Fibroblast of skin of left quadriceps (primary cell): Measurements from ENCODE around the gene PIP5KL1.
A peak's percentile ranks its signal among the peaks of the same experiment; 100 is the strongest.

Experiments
- DNase-seq, 2 experiments: peaks; one replicate each; pipeline ENCODE4 v3.0.0-alpha.2; 2013; ENCODE audit warnings: low read depth in 2 of 2

The PIP5KL1 gene

DNA sequence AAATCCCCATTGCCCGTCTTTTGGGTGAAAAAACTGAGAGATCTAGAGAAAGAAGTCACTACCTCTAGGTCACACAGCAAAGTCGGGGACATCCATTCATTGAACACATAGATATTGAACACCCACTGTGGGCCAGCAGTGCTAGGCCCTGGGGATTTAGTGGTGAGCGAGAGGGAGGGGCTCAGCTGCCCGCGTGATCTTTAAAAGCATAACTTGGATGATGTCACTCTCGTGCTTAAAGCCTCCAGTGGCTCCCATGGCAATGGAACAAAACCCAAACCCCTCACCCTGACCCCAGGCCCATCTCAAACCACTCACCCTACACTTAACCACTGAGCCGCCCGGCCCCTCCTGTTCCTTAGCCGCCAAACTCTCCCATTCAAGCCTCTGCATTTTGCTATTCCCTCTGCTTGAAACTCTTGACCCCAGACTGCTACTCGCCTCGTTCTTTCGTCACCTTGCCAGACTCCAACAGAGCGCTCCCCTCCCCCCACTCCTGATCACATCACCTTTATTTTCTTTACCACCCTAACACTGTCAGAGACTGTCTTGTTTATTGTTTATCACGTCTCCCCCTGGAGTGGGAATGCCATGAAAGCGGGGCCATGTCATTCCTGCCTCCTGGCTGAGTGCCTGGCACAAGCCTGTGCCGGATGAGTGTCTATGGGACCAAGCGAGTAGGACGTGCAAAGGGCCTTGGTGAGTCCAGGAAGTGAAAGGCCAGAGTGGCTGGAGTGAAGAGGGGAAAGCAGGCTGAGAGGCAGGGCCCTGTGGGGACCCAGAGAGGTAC lies 710 bp upstream of the PIP5KL1 start:
- no peak for DNase-seq

DNA sequence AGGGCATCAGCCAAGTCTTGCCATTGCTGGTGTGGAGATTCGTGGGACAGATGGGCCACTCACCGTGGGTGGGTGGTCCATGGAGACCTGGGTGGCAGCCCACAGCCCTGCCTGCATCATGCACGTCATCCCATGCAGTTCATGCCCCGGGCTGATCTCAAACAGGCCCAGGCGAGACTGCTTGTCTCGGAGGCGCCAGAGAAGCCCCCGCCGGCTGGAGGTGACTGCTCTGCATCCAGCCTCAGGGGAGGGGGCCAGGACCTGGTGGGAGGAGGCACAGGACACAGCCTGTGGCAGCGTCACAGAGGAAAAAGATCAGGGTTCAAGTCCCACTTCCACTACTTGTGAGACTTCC lies 975 bp downstream of the PIP5KL1 start:
- no peak for DNase-seq

DNA sequence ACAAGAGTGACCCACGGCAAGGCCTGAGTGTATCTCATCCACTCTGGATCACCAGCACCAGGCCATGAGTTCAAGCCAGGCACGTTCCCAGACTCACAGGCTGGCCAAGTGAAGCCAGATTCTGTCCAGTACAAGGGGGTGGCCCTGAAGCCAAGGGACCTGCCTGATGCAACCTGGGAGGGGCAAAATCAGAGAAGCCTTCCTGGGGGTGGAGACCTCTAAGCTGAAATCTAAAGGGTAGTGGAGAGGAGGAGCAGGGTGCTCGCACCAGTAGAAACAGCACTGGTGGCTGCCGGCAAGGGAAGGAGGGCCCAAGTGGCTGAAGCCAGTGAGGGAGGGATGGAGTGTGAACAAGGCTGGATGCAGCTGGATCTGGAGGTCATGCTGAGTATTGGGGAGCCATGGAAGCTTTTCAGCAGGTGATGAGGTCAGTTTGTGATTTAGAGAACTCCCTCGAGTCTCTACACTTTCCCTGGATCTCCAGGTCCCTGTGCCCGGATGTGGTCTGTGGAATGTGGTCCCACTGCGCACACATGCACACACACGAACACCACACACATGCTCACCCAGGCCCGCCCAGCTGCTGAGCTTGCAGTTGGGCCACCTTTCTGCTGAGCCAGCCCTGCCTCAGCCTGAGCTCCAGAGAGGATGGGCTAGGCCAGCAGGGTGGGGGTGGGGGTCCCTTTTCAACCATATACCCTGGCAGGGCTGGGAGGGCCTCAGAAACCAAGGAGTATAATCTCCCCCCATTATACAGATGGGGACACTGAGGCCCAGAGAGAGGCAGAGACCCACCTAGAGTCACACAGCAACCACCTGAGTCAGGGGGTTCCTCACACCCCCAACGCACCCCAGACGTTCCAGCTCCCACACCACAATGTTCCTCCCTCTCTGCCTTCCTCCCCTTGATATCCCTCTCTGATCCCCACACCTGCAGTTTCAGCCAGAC lies 1.6 kb downstream of the PIP5KL1 start:
- no peak for DNase-seq

DNA sequence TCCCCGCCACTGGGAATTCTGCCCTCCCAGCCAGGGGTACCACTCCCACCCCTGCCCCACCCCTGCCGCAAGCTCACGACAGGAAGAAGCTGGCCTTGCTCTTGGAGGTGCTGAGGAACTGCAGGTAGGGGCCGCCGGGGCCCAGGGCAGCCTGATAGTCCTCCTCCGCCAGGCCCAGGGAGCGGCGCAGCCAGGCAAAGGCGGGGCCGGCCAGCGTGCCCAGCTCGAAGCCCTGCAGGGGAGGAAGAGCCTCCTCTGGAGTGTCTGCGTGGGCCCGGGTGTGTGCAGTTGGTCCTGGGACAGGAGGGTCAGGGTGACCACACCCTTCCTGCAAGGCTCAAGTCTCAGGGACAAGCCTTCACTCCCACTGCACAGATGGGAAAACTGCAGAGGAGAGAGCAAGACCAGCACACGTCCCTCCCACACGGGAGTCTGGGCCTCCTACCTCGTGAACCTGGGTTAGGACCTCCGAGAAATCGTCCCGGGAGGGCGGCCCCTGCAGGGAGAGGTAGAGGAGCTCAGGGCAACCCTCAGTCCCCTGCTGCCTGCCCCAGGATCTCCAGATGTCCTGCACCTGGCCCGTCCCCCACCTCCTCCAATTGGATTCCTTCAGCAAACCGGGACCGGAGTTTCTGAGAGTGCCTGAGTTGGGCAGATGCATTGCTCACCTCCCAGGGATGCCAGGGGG lies 2.4 kb downstream of the PIP5KL1 start:
- no peak for DNase-seq

DNA sequence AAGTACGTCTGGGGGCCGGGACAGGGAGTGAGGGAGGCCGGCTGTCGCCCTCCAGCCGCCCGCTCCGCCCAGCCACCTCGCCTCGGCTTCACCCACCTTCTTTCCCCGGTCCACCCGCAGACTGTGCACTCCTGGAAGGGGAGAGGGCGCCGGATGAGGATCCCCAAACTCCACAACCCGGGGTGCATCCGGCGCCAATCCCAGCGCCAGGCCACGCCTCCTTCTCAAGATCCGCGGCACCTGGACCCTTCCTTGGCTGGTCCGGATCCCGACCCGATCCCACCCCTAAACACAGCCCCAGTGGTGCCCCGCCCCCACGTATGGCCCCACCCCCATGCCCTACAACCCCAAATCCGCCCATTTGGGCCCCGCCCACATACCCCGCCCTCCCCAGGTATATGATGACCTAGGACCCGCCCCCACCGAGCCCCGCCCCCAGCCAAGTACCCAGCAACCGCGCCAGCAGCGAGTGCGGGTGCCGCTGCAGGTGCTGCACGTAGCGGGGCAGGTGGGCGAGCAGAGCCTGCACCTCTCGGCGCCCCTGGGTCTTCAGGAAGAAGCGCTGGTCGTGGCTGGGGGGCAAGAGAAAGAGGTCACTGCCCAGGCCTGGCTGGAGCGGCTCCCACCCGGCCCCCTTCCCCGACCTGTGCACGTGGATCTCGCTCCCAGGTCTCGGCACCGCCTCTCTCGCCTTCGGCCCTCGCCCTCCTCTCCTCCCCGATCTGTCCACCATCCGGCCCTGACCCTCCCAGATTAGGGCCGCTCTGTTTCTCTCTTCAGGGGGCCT lies 3.2 kb downstream of the PIP5KL1 start:
- DNase-seq = no peak

DNA sequence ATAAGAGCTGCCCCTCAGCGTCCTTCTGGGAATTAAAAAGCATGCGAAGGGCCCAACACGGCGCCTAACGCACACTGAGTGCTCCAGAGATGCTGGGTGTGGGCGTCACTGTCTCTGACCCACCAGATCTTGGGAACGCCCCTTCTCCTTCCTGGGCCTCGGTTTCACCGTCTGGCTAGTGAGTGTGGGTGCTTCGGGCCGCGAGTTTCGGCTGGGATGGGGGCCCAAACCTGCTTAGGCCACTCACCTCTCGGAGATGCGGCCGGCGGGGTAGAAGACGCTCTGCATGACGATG lies 3.7 kb downstream of the PIP5KL1 start:
- no peak for DNase-seq

DNA sequence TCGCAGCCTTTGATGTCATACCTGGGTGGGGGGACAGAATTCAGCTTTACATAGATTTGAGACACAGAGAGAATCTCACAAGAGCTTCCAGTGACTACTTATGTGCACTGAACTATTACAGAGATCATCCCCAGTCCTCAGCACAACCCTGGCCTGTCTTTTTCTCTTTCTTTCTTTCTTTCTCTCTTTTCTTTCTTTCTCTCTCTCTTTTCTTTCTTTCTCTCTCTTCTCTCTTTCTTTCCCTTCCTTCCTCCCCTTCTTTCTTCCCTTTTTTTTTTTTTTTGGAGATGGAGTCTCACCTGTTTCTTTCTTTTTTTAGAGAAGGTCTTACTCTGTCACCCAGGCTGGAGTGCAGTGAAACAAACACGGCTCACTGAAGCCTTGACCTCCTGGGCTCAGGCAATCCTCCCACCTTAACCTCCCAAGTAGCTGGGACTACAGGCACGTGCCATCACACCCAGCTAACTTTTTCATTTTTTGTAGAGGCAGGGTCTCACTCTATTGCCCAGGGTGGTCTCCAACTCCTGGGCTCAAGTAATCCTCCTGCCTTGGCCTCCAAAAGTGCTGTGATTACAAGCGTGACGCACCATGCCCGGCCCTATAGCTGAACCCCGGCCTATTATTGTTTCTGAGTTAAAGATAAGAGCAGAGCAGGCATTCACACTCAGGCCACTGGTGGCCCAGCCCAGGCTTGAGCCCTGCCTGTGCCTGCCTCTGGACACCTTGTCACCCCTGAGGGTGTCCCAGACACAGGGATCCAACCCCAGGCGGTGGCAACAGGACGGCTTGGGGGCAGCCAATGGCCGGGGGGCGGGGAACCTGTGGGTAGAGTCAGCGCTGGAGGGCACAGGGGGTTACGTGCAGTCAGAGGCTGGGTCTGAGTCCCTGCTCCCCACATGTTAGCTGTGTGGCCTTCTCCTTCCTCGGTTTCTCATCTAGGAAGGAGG lies 4.3 kb downstream of the PIP5KL1 start:
- DNase-seq = no peak

DNA sequence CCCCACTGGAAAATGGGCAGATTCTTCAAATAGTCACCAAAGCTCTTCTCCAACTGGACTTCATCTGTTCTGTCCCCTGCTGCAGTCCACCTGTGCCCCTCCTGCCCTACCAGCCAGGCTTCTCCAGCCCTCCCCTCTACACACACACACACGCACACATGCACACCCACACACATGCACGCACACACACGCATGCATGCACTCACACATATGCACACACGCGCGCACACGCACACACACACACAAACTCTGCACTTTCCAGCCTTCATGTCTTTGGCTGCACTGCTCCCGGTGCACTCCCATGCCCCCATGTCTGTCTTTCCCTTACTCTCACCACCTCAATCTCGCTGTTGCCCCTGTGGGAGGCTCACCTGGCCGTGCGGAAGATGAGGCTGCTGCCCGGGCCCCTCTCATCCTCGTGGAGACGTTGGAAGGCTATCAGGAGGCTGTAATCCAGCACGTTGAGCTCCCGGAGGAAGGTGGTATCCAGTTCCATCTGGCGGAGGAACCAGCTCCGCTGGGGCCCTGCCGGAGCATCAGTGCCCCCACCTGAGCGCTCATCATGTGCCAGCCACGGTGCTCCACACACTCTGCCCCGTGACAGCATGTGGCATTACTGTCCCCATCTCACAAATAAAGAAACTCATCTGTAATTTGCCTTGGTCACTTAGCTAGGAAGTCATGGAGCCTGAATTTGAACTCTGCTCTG lies 5.7 kb downstream of the PIP5KL1 start:
- DNase-seq = no peak

DNA sequence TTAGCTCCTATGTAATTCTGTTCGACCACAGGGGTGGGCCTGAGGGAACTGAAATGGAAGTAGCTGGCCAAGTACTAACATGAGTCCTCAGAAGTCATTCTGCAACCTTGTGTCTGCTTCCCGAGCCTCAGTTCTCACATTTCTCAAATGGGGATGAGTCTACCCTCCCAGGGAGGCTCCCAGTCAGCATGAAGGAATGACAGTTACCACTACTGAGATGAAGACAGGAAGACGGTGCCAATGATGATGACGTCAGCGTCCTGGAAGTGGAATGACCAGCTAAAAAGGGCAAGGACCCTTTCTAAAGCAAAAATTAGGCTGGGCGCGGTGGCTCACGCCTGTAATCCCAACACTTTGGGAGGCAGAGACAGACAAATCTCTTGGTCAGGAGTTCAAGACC lies 6.8 kb downstream of the PIP5KL1 start:
- DNase-seq = peak; percentile 73 to 74

DNA sequence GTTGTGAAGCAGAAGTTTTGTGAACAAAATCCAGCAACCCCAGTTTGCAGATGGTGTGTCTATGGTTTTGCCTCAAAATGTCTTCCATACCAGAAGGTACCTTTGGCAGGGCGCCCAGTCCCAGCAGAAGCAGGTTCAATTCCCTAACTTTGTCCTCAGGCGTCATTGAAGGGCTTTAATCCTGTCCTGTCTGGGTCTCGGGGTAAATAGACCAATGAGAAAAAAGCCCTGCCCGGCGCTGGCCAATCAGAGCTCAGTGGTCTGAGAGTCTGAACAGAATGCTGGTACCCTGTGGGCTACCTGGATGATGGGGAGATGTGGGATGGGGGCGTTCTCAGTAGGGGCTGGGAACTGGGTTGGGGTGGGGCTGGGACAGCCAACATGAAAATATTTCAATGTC lies 7.5 kb downstream of the PIP5KL1 start:
- DNase-seq = no peak

DNA sequence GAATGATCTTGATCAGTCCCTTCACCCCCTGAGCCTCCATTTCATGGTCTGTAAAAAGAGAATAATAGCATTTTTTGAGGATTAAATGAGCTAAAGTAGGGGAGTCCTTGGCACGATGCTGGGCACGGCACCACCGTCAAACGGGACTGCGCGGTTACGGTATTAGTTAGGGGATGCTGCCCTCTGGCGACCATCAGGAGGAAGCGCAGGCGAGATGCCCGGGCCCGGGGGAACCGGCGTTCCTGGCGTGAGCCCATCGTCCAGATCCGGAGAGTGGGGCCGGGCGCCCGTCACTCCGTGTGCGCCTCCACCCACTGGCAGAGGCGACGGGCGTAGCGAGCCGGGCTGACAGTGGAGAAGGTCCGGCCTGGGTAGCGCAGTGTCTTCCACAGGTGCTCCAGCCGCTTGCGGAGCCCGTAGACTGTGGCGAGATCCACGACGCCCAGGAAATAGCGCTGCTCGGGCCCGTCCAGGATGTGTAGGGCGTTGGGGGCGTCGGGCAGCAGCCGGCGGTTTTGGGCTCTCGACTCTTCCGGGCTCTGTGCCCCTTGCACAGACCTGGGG lies 8.9 kb downstream of the PIP5KL1 start:
- DNase-seq = no peak

DNA sequence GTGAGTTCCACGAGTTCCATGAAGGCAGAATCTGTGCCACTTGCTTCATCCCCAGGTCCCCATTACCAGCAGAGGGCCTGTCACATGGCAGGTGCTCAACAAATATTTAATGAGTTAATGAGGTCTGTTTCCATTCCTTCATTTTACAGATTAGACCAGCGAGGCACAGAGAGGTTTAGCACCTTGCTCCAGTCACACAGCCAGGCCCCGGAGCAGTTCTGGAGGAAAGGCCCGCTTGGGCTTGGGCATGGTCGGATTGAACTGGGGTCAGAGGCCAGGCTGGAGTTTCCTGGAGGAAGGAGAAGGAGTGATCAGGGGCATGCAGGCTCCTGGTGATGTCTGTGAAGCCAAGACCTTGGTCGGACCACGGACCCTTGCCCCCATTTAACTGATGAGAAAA lies 9.8 kb downstream of the PIP5KL1 start:
- no peak for DNase-seq

DNA sequence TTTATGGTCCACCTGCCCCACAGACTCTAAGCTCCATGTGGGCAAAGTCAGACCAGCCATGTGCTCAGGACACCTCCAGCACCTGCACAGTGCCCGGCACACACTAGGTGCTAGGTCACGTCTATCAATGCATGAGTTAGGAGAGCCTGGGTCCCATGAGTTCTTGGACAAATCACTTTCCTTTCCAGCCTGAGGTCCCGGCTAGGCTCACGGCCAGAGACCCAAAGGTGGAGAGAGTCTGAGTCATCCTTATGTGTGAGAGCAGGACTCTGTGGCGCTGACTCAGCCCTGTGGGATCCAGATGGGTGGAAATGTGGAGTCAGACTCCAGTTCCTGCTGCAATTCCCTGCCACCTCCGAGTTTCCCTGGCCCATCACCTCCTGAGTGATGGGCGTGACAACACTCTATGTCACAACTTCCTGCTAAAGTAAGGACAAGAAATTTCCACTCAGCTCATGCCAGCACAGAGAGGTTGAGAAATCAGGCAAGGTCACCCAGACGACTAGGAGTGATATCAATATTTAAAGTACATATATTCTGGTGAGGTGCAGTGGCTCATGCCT lies 11.2 kb downstream of the PIP5KL1 start:
- DNase-seq = peak; percentile 92

DNA sequence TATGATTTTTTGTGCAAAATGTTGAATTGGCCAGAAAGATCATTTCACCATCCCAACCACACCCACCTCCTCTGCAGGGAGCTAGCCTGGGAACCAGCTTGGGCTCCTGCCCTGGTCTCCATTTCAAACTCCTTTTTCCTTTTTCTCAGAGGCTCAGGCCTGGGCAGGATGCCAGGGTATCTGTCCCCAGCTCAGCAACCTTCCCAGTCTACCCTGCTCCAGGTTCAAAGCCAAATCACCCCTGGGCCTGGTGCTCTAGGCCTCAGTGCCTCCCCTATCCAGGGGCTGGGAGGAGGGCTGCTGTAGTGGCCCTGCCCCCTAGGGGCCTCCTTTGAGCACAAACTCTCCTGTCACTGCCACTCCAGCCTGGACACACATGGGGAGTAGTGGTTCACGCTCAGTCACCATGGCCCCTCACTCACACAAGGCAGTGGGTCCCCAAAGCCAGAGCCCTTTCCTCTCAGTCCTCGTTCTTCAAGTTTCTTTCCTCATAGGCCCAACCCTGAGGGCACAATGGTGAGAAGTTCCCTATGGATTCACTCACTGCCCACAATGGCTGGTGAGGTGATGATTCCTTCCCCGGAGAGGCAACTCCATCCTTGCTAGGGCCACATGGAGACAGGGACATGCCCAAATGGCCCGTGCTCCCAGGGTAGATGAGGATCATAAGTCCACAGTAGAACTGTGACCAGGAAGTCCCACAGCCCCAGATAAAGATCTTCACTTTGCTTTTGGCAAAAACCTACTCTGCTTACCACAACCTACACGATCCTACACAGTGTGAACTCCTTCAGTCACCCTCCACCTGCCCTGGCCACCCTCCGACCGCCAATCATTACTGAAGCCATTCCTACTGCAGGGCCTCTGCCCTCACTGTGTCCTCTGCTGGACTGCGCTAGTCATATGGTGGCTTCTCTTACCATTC lies 12.1 kb downstream of the PIP5KL1 start:
- DNase-seq = no peak

DNA sequence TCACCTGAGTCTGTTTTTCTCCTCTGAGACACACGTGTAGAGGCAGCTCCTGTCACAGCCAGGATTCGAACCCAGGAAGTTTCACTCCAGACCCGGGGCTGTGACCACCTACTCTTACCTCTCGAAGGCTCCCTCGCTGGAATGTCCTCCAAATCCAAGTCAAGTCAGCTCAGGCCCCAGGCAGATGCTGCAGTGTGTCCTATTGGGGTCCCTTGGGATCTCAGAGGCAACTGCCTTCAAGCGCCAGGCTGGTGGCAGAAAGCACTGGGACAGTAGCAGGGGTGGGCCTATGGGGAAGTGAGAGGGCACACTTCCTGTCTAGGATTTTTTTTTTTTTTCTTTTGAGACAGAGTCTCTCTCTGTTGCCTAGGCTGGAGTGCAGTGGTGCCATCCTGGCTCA lies 13.0 kb downstream of the PIP5KL1 start:
- DNase-seq = no peak

DNA sequence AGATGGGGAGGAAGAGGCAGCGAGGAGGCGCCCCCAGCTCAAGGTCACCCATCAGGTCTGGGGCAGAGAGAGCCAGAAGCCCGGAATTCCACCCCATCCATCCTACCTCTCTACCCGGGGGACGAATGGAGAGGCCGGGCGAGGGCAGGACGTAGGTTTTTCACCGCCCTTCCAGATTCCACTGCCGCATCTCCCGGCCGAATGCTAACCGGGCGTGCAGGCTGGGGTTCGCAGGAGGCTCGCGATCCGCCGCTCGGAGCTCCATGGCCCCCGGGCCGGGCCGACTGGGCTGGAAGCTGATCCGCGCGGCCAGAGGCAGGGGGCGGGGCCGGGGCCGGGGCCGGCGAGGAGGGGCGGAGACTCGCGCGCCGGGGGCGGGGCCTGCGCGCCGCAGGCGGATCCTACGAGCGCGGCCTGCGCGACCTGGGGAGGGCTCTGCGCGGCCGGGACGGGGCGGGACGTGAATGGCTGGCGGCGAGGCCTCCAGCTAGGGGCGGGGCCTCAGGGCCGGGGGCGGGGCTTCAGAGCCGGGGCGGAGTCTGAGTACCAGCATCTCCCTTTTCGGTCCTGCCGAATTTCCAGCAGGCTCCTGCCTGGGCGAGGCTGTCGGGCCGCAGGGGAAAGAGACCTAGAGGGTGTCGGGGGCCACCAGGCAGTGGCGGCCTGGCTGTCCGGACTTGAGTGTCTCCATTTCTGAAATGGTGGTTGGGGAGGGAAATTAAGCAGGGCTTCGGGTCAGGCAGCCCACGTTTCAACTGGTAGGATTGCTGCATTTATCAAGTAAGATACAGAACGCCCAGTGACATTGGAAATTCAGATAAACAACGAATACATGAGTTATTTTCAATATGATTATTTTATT lies 13.6 kb downstream of the PIP5KL1 start, which contains the start of gene ST6GALNAC4:
TSS of gene ST6GALNAC4 (minus strand) at position 322 of the 862 bp plus-strand sequence. CDS start 622 bp downstream, outside the sequence.
- peak; percentile 79 to 80 for DNase-seq
